Measurements from ENCODE around the gene NELFB. TPM values are rescaled to one million over a fixed set of nuclear protein-coding genes. Genes with fewer than 3 reads are reported as not detected.

Gene NELFB
- total RNA-seq (2012; rRNA removed) = 49.2 and 55.5 TPM in 2 replicates

DNA sequence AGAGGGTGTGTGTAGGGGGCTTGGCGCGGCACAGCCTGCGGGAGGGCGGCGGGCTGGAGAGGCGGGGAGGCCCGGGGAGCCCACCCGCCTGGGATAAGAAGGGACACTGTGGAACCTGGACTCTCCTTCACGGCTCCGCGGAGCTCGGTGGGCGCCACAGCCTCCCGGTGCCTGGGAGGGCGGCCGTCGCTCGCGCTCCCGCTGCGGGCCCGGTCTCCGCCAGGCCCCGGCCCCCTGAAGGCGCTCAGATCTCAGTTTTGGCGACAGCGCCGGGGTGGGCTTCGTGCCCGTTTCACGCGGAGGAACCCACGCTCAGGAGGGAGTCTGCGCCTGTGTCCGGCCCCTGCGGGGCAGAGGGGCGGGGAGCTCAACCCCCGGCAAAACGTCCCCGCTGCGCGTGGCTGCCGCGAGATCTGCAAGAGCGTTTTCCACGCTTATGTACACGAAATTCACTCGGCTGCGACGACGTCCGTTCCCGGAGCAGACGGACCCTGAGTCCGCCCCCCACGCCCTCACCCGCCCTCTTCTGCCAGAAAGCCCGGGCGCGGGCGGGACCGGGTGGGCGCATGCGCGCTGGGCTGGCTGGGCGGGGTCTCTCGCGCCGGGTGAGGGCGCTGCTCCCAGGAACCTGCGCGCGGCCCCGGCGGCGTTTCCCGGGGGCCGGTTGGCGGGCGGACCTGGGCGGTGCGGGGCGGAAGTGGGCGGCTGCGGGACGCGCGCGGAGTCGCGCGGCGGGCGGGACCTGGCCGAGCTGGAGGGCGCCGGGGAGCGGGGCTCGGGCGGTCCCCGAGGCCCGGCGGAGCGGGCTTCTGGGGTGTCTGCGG, at the start of gene NELFB:
NELFB (plus strand) TSS at position 704 of the 824 bp plus-strand sequence.
- peaks cover 22% of the 10 kb centered on the region for H3K36me3 ChIP-seq (ENCODE audit: insufficient read depth, low read length)
- H3K9me3 ChIP-seq (replicated peaks; ENCODE audit: low read length) = no peaks in the 10 kb centered on the region
- H3K4me1 ChIP-seq (ENCODE audit: control insufficient read depth, insufficient read depth, low read length) = peaks cover 19% of the 10 kb centered on the region
- peak within 1 kb of the TSS; percentile 99 for H3K4me2 ChIP-seq (ENCODE audit: low read length)
- no peaks in the 10 kb centered on the region for H3K27me3 ChIP-seq (ENCODE audit: control insufficient read depth, insufficient read depth, low read length)
- peak within 1 kb of the TSS; percentile 89 for H3K4me3 ChIP-seq (ENCODE audit: low read length)
- H3K9ac ChIP-seq (ENCODE audit: low read depth, low read length) = peak within 1 kb of the TSS; percentile 96

DNA sequence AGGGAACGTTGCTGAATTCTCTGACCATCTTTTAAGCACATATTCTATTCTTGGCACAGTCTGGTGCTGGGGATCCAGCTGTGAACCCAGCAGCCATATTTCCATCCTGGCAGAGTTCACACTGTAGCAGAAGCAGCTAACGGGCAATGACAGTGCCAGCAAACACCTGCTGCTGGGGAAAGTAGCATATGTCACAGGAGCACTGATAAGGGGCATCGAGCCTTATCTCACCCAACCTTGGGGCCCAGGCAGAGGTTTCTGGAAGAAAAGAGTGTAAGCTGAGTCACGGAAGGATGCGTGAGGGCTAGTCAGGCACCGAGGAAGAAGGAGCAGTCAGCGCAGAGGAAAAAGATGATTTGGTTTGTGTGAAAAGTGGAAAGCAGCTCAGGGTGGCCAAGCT, 48.5 kb upstream of the NELFB start:
- H3K4me3 ChIP-seq (ENCODE audit: low read length) = peak overlapping the region; percentile 97
- H3K36me3 ChIP-seq (ENCODE audit: insufficient read depth, low read length) = peaks cover 6% of the 10 kb centered on the region
- H3K4me1 ChIP-seq (ENCODE audit: control insufficient read depth, insufficient read depth, low read length) = peaks cover 25% of the 10 kb centered on the region
- H3K4me2 ChIP-seq (ENCODE audit: low read length) = peak overlapping the region; percentile 86
- H3K27me3 ChIP-seq (ENCODE audit: control insufficient read depth, insufficient read depth, low read length) = no peaks in the 10 kb centered on the region
- peak overlapping the region; percentile 96 for H3K9ac ChIP-seq (ENCODE audit: low read depth, low read length)
- H3K9me3 ChIP-seq (replicated peaks; ENCODE audit: low read length) = no peaks in the 10 kb centered on the region

DNA sequence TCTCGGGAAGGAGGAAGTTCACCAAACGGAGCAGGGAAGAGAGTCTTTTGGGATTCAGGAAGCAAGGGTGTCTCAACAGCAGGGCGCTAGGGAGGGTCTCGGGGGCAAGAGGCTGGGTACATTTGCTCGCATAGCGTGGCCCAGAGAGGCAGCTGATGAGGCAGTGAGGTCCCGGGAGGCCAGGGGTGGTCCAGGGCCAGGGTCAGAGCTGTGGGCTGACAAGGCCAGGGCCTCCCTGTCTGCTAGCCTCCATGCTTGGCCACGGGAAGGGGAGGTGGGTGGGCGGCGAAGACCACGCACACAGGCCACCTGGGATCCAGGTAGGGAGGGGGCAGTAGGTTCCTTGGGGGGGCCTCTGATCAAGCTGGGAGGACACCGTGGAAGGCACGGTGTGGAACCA, 43.6 kb upstream of the NELFB start:
- Histone ChIP-seq H3K4me3 (ENCODE audit: low read length) (no peak overlapping the region), H3K9ac (ENCODE audit: low read depth, low read length) (no peak overlapping the region), H3K4me2 (ENCODE audit: low read length) (no peak overlapping the region), H3K36me3 (ENCODE audit: insufficient read depth, low read length) (peaks cover 10% of the 10 kb centered on the region), H3K9me3 (replicated peaks; ENCODE audit: low read length) (no peaks in the 10 kb centered on the region), H3K4me1 (ENCODE audit: control insufficient read depth, insufficient read depth, low read length) (peaks cover 9% of the 10 kb centered on the region), H3K27me3 (ENCODE audit: control insufficient read depth, insufficient read depth, low read length) (no peaks in the 10 kb centered on the region)

DNA sequence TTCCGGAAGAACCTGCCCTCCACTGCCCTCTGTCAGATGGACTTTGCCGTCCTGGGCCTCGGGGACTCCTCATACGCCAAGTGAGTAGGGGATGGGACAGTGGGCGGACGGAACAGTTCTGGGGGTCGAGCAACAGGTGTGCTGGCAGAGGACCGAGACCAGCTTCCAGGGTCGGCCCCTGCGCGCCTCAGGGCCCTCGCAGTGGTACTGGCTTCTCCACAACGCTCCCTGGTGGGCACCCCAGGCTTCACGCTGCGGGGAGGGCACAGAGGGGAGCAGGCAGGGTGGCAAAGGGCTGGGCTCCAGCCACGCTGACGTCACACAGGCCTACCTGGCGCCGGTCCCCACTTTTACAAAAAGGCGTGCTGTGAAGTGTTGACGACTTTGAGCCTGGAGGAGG, 42.6 kb upstream of the NELFB start:
- Histone ChIP-seq H3K36me3 (ENCODE audit: insufficient read depth, low read length) (peaks cover 5% of the 10 kb centered on the region), H3K4me3 (ENCODE audit: low read length) (no peak overlapping the region), H3K9me3 (replicated peaks; ENCODE audit: low read length) (no peaks in the 10 kb centered on the region), H3K9ac (ENCODE audit: low read depth, low read length) (no peak overlapping the region), H3K4me1 (ENCODE audit: control insufficient read depth, insufficient read depth, low read length) (peaks cover 13% of the 10 kb centered on the region), H3K4me2 (ENCODE audit: low read length) (no peak overlapping the region), H3K27me3 (ENCODE audit: control insufficient read depth, insufficient read depth, low read length) (no peaks in the 10 kb centered on the region)

DNA sequence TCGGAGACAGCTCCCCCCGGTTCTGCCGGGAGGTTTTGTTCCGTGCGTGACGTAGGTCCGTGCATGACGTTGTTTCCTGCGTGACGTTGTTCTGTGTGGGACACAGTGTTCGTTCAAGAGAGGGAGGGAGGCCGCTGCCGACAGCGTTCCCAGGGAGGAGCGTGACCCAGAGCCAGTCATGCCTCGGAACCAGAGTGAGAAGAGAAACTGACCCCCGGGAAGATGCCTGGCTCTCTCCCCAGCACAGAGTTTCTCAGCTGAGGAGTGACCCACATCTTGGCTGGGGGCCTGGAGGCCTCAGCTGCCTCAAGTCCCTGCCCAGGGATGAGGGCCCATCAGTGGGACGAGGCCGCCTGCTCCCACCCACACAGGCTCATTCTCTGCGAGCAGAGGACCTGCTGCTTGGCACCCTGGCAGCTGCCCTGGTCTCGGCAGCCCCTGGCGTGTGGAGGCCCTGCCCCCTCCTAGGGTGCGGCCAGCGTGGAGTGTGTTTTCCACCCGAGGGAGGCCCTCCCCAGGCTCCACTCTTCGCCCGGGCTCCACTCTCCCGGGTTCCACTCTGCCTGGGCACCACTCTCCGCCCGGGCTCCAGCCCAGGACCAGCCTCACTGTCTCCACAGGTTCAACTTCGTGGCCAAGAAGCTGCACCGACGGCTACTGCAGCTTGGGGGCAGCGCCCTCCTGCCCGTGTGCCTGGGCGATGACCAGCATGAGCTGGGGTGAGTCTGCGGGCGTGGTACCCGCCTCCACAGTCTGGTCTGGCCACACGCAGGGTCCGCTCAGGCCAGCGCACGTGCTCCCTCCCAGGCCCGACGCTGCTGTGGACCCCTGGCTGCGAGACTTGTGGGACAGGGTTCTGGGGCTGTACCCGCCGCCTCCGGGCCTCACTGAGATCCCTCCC, 41.7 kb upstream of the NELFB start:
- Histone ChIP-seq H3K27me3 (ENCODE audit: control insufficient read depth, insufficient read depth, low read length) (no peaks in the 10 kb centered on the region), H3K36me3 (ENCODE audit: insufficient read depth, low read length) (peaks cover 5% of the 10 kb centered on the region), H3K4me1 (ENCODE audit: control insufficient read depth, insufficient read depth, low read length) (peaks cover 21% of the 10 kb centered on the region), H3K4me2 (ENCODE audit: low read length) (no peak overlapping the region), H3K9me3 (replicated peaks; ENCODE audit: low read length) (no peaks in the 10 kb centered on the region), H3K9ac (ENCODE audit: low read depth, low read length) (no peak overlapping the region), H3K4me3 (ENCODE audit: low read length) (no peak overlapping the region)

DNA sequence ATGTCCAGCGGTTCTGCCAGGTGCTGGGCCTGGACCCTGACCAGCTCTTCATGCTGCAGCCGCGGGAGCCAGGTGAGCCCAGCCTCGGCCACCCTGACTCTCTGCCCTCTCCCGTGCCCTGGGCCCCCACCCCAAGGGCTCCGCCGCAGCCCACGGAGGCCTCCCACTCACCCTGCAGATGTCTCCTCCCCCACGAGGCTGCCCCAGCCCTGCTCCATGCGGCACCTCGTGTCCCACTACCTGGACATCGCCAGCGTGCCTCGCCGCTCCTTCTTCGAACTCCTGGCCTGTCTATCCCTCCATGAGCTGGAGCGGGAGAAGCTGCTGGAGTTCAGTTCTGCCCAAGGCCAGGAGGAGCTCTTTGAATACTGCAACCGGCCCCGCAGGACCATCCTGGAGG, 40.5 kb upstream of the NELFB start:
- Histone ChIP-seq H3K27me3 (ENCODE audit: control insufficient read depth, insufficient read depth, low read length) (no peaks in the 10 kb centered on the region), H3K4me2 (ENCODE audit: low read length) (no peak overlapping the region), H3K9ac (ENCODE audit: low read depth, low read length) (no peak overlapping the region), H3K4me1 (ENCODE audit: control insufficient read depth, insufficient read depth, low read length) (peaks cover 29% of the 10 kb centered on the region), H3K9me3 (replicated peaks; ENCODE audit: low read length) (no peaks in the 10 kb centered on the region), H3K4me3 (ENCODE audit: low read length) (no peak overlapping the region), H3K36me3 (ENCODE audit: insufficient read depth, low read length) (peaks cover 5% of the 10 kb centered on the region)

DNA sequence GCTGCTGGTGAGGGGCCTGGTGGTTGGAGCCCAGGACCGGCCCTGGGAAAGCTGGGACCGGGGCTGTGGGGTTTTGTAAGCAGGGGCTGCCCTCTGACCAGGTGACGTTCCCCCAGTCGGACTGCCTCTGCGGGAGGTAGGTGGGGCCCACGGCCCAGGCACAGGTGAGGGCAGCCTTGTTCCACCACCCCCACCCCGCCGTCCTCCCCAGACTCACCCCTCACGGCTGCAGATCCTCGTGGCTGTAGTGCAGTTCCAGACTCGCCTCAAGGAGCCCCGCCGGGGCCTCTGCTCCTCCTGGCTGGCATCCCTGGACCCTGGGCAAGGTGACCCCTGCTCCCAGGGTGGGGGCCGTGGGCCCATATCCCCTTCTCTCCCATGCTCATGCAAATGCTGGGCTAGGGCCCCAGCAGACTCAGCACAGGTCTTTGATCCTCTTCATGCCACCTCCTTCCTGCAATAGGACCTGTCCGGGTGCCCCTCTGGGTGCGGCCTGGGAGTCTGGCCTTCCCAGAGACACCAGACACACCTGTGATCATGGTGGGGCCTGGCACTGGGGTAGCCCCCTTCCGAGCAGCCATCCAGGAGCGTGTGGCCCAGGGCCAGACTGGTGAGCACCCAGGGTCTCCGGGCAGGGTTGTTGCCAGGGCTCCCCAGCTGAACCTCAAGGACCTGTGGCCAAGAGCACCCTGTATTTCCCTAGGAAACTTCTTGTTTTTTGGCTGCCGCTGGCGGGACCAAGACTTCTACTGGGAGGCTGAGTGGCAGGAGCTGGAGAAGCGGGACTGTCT, 39.7 kb upstream of the NELFB start:
- H3K9me3 ChIP-seq (replicated peaks; ENCODE audit: low read length) = no peaks in the 10 kb centered on the region
- H3K4me1 ChIP-seq (ENCODE audit: control insufficient read depth, insufficient read depth, low read length) = peaks cover 29% of the 10 kb centered on the region
- no peak overlapping the region for H3K4me3 ChIP-seq (ENCODE audit: low read length)
- no peak overlapping the region for H3K4me2 ChIP-seq (ENCODE audit: low read length)
- H3K9ac ChIP-seq (ENCODE audit: low read depth, low read length) = no peak overlapping the region
- no peaks in the 10 kb centered on the region for H3K27me3 ChIP-seq (ENCODE audit: control insufficient read depth, insufficient read depth, low read length)
- H3K36me3 ChIP-seq (ENCODE audit: insufficient read depth, low read length) = peaks cover 5% of the 10 kb centered on the region

DNA sequence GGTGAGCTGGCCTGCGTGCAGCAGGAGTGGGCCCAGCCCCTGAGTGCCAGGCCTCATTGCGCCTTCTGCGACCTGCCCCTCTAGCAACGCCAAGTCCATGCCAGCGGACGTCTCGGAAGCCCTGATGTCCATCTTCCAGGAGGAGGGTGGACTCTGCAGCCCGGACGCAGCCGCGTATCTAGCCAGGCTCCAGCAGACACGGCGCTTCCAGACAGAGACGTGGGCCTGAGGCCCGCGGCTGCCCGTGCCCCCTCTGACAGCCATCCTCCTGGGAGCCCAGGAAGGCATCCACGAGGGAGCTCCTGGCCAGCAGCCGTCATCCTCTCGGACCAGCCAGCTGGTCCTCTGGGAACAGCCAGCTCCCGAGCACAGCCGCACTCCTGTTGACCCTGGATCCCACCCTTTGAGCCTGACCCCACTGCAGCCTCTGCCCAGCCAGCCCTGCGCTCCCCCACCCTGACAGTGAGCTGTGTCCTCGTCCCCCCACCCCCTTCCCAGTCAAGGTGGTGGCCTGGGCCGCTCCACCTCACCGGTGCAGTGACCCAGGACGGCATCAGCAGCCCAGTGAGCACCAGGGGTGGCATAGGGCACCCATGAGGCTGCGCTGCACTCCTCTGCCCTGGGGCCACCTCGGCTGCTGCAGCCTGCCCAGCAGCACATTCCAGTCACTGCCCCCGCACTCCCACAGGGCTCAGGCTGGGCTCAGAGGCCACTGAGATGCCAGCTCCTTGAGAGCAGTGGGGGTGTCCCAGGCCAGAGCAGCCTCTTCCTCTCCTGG, 38.8 kb upstream of the NELFB start:
- H3K9ac ChIP-seq (ENCODE audit: low read depth, low read length) = no peak overlapping the region
- H3K36me3 ChIP-seq (ENCODE audit: insufficient read depth, low read length) = peaks cover 5% of the 10 kb centered on the region
- peaks cover 29% of the 10 kb centered on the region for H3K4me1 ChIP-seq (ENCODE audit: control insufficient read depth, insufficient read depth, low read length)
- H3K9me3 ChIP-seq (replicated peaks; ENCODE audit: low read length) = no peaks in the 10 kb centered on the region
- H3K4me2 ChIP-seq (ENCODE audit: low read length) = peak overlapping the region; percentile 76
- no peaks in the 10 kb centered on the region for H3K27me3 ChIP-seq (ENCODE audit: control insufficient read depth, insufficient read depth, low read length)
- no peak overlapping the region for H3K4me3 ChIP-seq (ENCODE audit: low read length)

DNA sequence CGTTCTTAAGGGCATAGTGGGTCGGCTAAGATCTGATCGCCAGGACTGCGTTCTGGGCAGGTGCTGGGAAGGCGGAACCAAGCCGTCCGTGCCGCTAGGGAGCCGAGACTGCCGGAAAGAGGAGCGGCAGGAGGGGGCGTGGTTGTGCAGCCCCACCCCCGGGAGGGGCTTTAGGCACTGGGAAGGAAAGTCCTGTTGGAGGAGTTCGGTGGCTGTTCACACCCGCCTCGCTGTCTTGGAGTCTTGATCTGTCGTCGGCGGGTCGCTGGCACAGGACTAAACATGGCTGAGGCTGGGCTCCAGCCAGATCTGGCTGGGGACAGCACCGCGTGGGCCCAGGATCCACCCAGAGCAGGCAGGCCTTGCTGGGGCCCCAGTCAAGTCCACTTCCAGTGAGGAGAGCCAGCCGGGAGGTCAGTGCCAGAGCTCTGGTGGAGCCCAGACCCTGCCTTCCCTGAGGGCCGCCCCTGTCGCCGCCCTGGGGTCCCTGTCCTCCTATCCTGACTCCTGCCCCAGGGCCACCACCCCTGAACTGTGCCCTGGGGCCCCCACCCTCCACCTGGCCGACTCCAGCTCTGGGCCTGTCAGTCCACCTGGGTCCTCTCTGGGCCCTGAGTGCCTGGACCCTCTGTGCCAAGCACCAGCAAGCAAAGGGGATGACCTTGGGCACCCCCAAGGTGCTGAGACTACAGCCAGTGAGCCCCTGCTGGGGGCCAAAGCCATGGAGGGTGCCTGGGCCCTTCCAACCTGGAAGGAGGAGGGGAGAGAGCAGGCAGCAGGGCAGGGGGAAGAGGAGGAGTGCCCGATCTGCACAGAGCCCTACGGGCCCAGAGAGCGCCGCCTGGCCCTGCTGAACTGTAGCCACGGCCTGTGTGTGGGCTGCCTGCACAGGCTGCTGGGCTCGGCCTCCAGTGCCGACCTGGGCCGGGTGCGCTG, 37.6 kb upstream of the NELFB start:
- peaks cover 29% of the 10 kb centered on the region for H3K4me1 ChIP-seq (ENCODE audit: control insufficient read depth, insufficient read depth, low read length)
- H3K4me3 ChIP-seq (ENCODE audit: low read length) = peak overlapping the region; percentile 53
- no peaks in the 10 kb centered on the region for H3K27me3 ChIP-seq (ENCODE audit: control insufficient read depth, insufficient read depth, low read length)
- H3K36me3 ChIP-seq (ENCODE audit: insufficient read depth, low read length) = peaks cover 5% of the 10 kb centered on the region
- H3K9ac ChIP-seq (ENCODE audit: low read depth, low read length) = peak overlapping the region; percentile 54
- H3K9me3 ChIP-seq (replicated peaks; ENCODE audit: low read length) = no peaks in the 10 kb centered on the region
- peak overlapping the region; percentile 76 for H3K4me2 ChIP-seq (ENCODE audit: low read length)

DNA sequence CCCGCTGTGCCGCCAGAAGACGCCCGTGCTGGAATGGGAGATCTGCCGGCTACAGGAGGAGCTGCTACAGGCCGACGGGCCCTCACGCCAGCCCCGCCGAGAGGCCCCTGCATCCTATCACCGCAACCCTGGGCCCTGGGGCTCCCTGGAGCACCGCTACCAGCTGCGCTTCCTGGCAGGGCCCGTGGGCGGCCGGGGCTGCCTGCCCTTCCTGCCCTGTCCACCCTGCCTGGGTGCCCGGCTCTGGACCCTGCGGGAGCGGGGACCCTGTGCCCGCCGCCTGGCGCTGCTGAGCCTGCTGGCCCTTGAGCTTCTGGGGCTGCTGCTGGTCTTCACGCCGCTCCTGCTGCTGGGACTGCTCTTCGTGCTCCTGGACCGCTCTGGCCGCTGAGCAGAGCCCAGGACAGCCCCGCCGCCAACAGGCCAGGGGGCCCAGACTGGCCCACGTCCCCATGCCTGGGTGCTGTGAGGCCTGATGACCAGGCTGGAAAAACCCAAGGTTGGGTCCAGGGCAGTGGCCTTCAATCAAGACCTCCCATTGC, 36.8 kb upstream of the NELFB start:
- Histone ChIP-seq H3K4me2 (ENCODE audit: low read length) (peak overlapping the region; percentile 32), H3K9me3 (replicated peaks; ENCODE audit: low read length) (no peaks in the 10 kb centered on the region), H3K4me1 (ENCODE audit: control insufficient read depth, insufficient read depth, low read length) (peaks cover 36% of the 10 kb centered on the region), H3K4me3 (ENCODE audit: low read length) (no peak overlapping the region), H3K36me3 (ENCODE audit: insufficient read depth, low read length) (peaks cover 5% of the 10 kb centered on the region), H3K9ac (ENCODE audit: low read depth, low read length) (no peak overlapping the region), H3K27me3 (ENCODE audit: control insufficient read depth, insufficient read depth, low read length) (no peaks in the 10 kb centered on the region)
